NCI-H1436 treated with DMSO at 0.1 percent for 48 hours (cell line): Measurements from ENCODE around the gene GLP1R.

ENCODE experiments used
- DNase-seq: peaks from one replicate; lab custom pipeline; 2025; lab: John Stamatoyannopoulos, UW

Gene GLP1R

GRCh38 chr6:39048481-39049399 is at the start of gene GLP1R:
Gene GLP1R (plus strand): TSS chr6:39048781. CDS start chr6:39048841, 60 bp downstream.
- DNase-seq, result no peak

GRCh38 chr6:39003072-39003471 is 45.5 kb upstream of the GLP1R start:
- DNase-seq, result no peak

GRCh38 chr6:39003492-39003891 is 45.1 kb upstream of the GLP1R start:
- no peak for DNase-seq

- no peak for DNase-seq
These were observed 43.8 kb upstream of the GLP1R start for GRCh38 chr6:39004801-39005200.

- DNase-seq, result no peak
These were observed 42.8 kb upstream of the GLP1R start for GRCh38 chr6:39005774-39006173.

- DNase-seq, result no peak
These were observed 41.0 kb upstream of the GLP1R start for GRCh38 chr6:39007575-39007974.

- DNase-seq, result no peak
These were observed 39.8 kb upstream of the GLP1R start for GRCh38 chr6:39008737-39009136.

GRCh38 chr6:39009476-39009875 is 39.1 kb upstream of the GLP1R start:
- DNase-seq, result no peak

GRCh38 chr6:39016839-39017546 is 31.6 kb upstream of the GLP1R start:
- DNase-seq, result no peak

- no peak for DNase-seq
These were observed 31.1 kb upstream of the GLP1R start for GRCh38 chr6:39017547-39017880.

- no peak for DNase-seq
These were observed 30.5 kb upstream of the GLP1R start for GRCh38 chr6:39018103-39018502.

- no peak for DNase-seq
These were observed 28.4 kb upstream of the GLP1R start for GRCh38 chr6:39020136-39020535.

- no peak for DNase-seq
These were observed 27.5 kb upstream of the GLP1R start for GRCh38 chr6:39021041-39021440.

- no peak for DNase-seq
These were observed 26.8 kb upstream of the GLP1R start for GRCh38 chr6:39021779-39022178.

GRCh38 chr6:39026175-39026574 is 22.4 kb upstream of the GLP1R start:
- DNase-seq, result no peak

- no peak for DNase-seq
These were observed 19.2 kb upstream of the GLP1R start for GRCh38 chr6:39029156-39030011.

GRCh38 chr6:39035681-39036080 is 12.9 kb upstream of the GLP1R start:
- DNase-seq, result no peak

- DNase-seq, result no peak
These were observed 11.5 kb upstream of the GLP1R start for GRCh38 chr6:39037082-39037508.

- DNase-seq, result no peak
These were observed 10.9 kb upstream of the GLP1R start for GRCh38 chr6:39037707-39038106.

GRCh38 chr6:39040080-39040673 is 8.4 kb upstream of the GLP1R start:
- DNase-seq, result no peak

GRCh38 chr6:39041072-39041471 is 7.5 kb upstream of the GLP1R start:
- no peak for DNase-seq

- DNase-seq, result no peak
These were observed 4.8 kb upstream of the GLP1R start for GRCh38 chr6:39043776-39044175.
